WTC11 (cell line): ENCODE measurements around the gene GALNTL6. TPM values are rescaled to one million over a fixed set of nuclear protein-coding genes. Genes with fewer than 3 reads are reported as not detected.

ENCODE experiments used
- ATAC-seq: fragments of 200-7000 bp; cut with Tn5 transposase; 2 replicates; pipeline ENCODE4 v1.10.0; 2021; ENCODE audit warnings: mild to moderate bottlenecking, moderate library complexity
- CTCF ChIA-PET: fragments of 300-600 bp; sonication (Branson Sonifier 250); formaldehyde crosslinking; loops from one replicate; lab custom pipeline; 2021; ENCODE audit warnings: antibody characterized with exemption; lab: Charles Lee
- POLR2A ChIA-PET: fragments of 350-600 bp; sonication (Branson Sonifier 250); formaldehyde crosslinking; loops from one replicate; lab custom pipeline; 2021; ENCODE audit warnings: antibody characterized with exemption; lab: Charles Lee
- DNase-seq: peaks from one replicate; pipeline ENCODE4 v3.0.0; 2021; ENCODE audit warnings: low spot score
- H3K27ac Mint-ChIP-seq: 2 replicates; pipeline ENCODE4 v1.8.0; 2021; ENCODE audit warnings: mixed read lengths
- H3K27me3 Mint-ChIP-seq: 2 replicates; pipeline ENCODE4 v1.8.0; 2021; ENCODE audit warnings: low read depth, mild to moderate bottlenecking, moderate library complexity, mixed read lengths
- H3K36me3 Mint-ChIP-seq: 2 replicates; pipeline ENCODE4 v1.8.0; 2021; ENCODE audit warnings: mixed read lengths
- H3K4me1 Mint-ChIP-seq: 2 replicates; pipeline ENCODE4 v1.8.0; 2022; ENCODE audit warnings: mixed read lengths
- H3K4me3 Mint-ChIP-seq: 2 replicates; pipeline ENCODE4 v1.8.0; 2021; ENCODE audit warnings: mild to moderate bottlenecking, moderate library complexity, mixed read lengths
- H3K9me3 Mint-ChIP-seq: 2 replicates; pipeline ENCODE4 v1.8.0; 2021; ENCODE audit warnings: mixed read lengths
- AFF4 ChIP-seq: sonication (generic); formaldehyde crosslinking; IDR thresholded peaks from 2 replicates; pipeline ENCODE4 v1.8.1; 2023; ENCODE audit warnings: mild to moderate bottlenecking, missing genetic modification reagents, borderline replicate concordance
- CBFB ChIP-seq: sonication (generic); formaldehyde crosslinking; IDR thresholded peaks from 2 replicates; pipeline ENCODE4 v1.8.1; 2022; ENCODE audit warnings: mild to moderate bottlenecking, low read depth, missing genetic modification reagents
- CREB1 ChIP-seq: sonication (generic); formaldehyde crosslinking; IDR thresholded peaks from 2 replicates; pipeline ENCODE4 v1.8.0; 2023; ENCODE audit warnings: mild to moderate bottlenecking, missing genetic modification reagents
- CTCF ChIP-seq: fragments of 200-600 bp; IDR thresholded peaks from 2 replicates; pipeline ENCODE4 v1.8.0; 2022; ENCODE audit warnings: antibody characterized with exemption
- E2F4 ChIP-seq: sonication (generic); formaldehyde crosslinking; IDR thresholded peaks from 2 replicates; pipeline ENCODE4 v1.8.1; 2022; ENCODE audit warnings: low read depth, mild to moderate bottlenecking, moderate library complexity, missing genetic modification reagents, borderline replicate concordance
- FOXJ3 ChIP-seq: sonication (generic); formaldehyde crosslinking; IDR thresholded peaks from 2 replicates; pipeline ENCODE4 v1.9.0; 2021; ENCODE audit warnings: missing genetic modification reagents, mild to moderate bottlenecking, borderline replicate concordance
- GTF2I ChIP-seq: fragments of 250-450 bp; sonication (Bioruptor Pico); conservative IDR thresholded peaks from 2 replicates; pipeline ENCODE4 v1.4.0; 2021; ENCODE audit warnings: mild to moderate bottlenecking
- JUN ChIP-seq: sonication (generic); formaldehyde crosslinking; IDR thresholded peaks from 2 replicates; pipeline ENCODE4 v1.8.0; 2023; ENCODE audit warnings: mild to moderate bottlenecking, missing genetic modification reagents
- MXD4 ChIP-seq: fragments of 250-450 bp; sonication (Bioruptor Pico); IDR thresholded peaks from 2 replicates; pipeline ENCODE4 v1.8.0; 2021; ENCODE audit warnings: mild to moderate bottlenecking, moderate library complexity, borderline replicate concordance
- MYBL2 ChIP-seq: sonication (generic); formaldehyde crosslinking; IDR thresholded peaks from 2 replicates; pipeline ENCODE4 v1.8.1; 2023; ENCODE audit warnings: mild to moderate bottlenecking, moderate library complexity, missing genetic modification reagents
- NFATC4 ChIP-seq: fragments of 250-450 bp; sonication (Bioruptor Pico); IDR thresholded peaks from 2 replicates; pipeline ENCODE4 v1.9.0; 2021; ENCODE audit warnings: mild to moderate bottlenecking
- NFE2L1 ChIP-seq: sonication (generic); formaldehyde crosslinking; IDR thresholded peaks from 2 replicates; pipeline ENCODE4 v1.8.1; 2023; ENCODE audit warnings: missing genetic modification reagents
- NR3C1 ChIP-seq: sonication (generic); formaldehyde crosslinking; conservative IDR thresholded peaks from 2 replicates; pipeline ENCODE4 v1.8.1; 2023; ENCODE audit warnings: low read depth, mild to moderate bottlenecking, missing genetic modification reagents
- PRRX2 ChIP-seq: fragments of 250-450 bp; sonication (Bioruptor Pico); IDR thresholded peaks from 2 replicates; pipeline ENCODE4 v1.8.0; 2021; ENCODE audit warnings: mild to moderate bottlenecking
- ZMAT4 ChIP-seq: fragments of 250-450 bp; sonication (Bioruptor Pico); IDR thresholded peaks from 2 replicates; pipeline ENCODE4 v1.9.0; 2021; ENCODE audit warnings: mild to moderate bottlenecking
- ZNF281 ChIP-seq: sonication (generic); formaldehyde crosslinking; IDR thresholded peaks from 2 replicates; pipeline ENCODE4 v1.8.0; 2023; ENCODE audit warnings: mild to moderate bottlenecking, missing genetic modification reagents
- total RNA-seq: library from RNA; stranded (reverse); gene quantifications from 3 replicates; pipeline ENCODE4 v1.2.3, GENCODE V29; 2021
- TF ChIP-seq, protein P1 (sequence below): sonication (generic); formaldehyde crosslinking; conservative IDR thresholded peaks from 2 replicates; pipeline ENCODE4 v1.8.1; 2022; ENCODE audit warnings: mild to moderate bottlenecking, missing genetic modification reagents
- TF ChIP-seq, protein P2 (sequence below): sonication (generic); formaldehyde crosslinking; IDR thresholded peaks from 2 replicates; pipeline ENCODE4 v1.8.0; 2022; ENCODE audit warnings: mild to moderate bottlenecking, missing genetic modification reagents
- TF ChIP-seq, protein P3 (sequence below): sonication (generic); formaldehyde crosslinking; IDR thresholded peaks from 2 replicates; pipeline ENCODE4 v1.8.1; 2023; ENCODE audit warnings: mild to moderate bottlenecking, moderate library complexity, missing genetic modification reagents

Gene GALNTL6
- total RNA-seq, 1 experiment from 2014 or later: 0.24 TPM

- H3K4me3 Mint-ChIP-seq: no peak overlapping the region
- 0 out of 2 replicates have a peak, but pooled peaks cover 3% of the 10 kb centered on the region for H3K36me3 Mint-ChIP-seq
- POLR2A ChIA-PET: no interaction called here
- H3K27ac Mint-ChIP-seq: no peak overlapping the region
- DNase-seq (no peak), ATAC-seq (no peak)
- peaks cover 19% of the 10 kb centered on the region for H3K9me3 Mint-ChIP-seq
- TF ChIP-seq CBFB (CRISPR knock-in tag) (no peak), NFATC4 (CRISPR knock-in tag) (no peak), GTF2I (no peak), CTCF (no peak), AFF4 (CRISPR knock-in tag) (no peak), E2F4 (CRISPR knock-in tag) (no peak), CREB1 (CRISPR knock-in tag) (no peak), ZMAT4 (CRISPR knock-in tag) (no peak), PRRX2 (CRISPR knock-in tag) (no peak)
- TF ChIP-seq, protein P1, sequence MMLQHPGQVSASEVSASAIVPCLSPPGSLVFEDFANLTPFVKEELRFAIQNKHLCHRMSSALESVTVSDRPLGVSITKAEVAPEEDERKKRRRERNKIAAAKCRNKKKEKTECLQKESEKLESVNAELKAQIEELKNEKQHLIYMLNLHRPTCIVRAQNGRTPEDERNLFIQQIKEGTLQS (CRISPR knock-in tag): no peak
- TF ChIP-seq, protein P2, sequence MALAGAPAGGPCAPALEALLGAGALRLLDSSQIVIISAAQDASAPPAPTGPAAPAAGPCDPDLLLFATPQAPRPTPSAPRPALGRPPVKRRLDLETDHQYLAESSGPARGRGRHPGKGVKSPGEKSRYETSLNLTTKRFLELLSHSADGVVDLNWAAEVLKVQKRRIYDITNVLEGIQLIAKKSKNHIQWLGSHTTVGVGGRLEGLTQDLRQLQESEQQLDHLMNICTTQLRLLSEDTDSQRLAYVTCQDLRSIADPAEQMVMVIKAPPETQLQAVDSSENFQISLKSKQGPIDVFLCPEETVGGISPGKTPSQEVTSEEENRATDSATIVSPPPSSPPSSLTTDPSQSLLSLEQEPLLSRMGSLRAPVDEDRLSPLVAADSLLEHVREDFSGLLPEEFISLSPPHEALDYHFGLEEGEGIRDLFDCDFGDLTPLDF: no peak
- peaks cover 26% of the 10 kb centered on the region for H3K4me1 Mint-ChIP-seq
- CTCF ChIA-PET: no interaction called here
- no peaks in the 10 kb centered on the region for H3K27me3 Mint-ChIP-seq
Measured at GRCh38 chr4:171928336-171928735, 115.1 kb downstream of the GALNTL6 start.

GRCh38 chr4:171929477-171929876, 116.3 kb downstream of the GALNTL6 start:
- CTCF ChIA-PET: no interaction called here

More at GRCh38 chr4:171929477-171929876, 116.3 kb downstream of the GALNTL6 start:
- no peak for TF ChIP-seq NFE2L1
- TF ChIP-seq JUN (CRISPR knock-in tag): no peak
- TF ChIP-seq, protein P3, sequence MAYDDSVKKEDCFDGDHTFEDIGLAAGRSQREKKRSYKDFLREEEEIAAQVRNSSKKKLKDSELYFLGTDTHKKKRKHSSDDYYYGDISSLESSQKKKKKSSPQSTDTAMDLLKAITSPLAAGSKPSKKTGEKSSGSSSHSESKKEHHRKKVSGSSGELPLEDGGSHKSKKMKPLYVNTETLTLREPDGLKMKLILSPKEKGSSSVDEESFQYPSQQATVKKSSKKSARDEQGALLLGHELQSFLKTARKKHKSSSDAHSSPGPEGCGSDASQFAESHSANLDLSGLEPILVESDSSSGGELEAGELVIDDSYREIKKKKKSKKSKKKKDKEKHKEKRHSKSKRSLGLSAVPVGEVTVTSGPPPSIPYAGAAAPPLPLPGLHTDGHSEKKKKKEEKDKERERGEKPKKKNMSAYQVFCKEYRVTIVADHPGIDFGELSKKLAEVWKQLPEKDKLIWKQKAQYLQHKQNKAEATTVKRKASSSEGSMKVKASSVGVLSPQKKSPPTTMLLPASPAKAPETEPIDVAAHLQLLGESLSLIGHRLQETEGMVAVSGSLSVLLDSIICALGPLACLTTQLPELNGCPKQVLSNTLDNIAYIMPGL (CRISPR knock-in tag): no peak
- TF ChIP-seq MXD4: no peak
- TF ChIP-seq NR3C1 (CRISPR knock-in tag): no peak
- TF ChIP-seq ZNF281 (CRISPR knock-in tag): no peak
- TF ChIP-seq MYBL2 (CRISPR knock-in tag): no peak
- no peak for TF ChIP-seq FOXJ3 (CRISPR knock-in tag)
- DNase-seq: no peak
- no peaks in the 10 kb centered on the region for H3K27me3 Mint-ChIP-seq
- H3K27ac Mint-ChIP-seq: no peak overlapping the region
- peaks cover 19% of the 10 kb centered on the region for H3K9me3 Mint-ChIP-seq
- ATAC-seq: no peak
- no peak overlapping the region for H3K4me3 Mint-ChIP-seq
- H3K36me3 Mint-ChIP-seq: 0 out of 2 replicates have a peak, but pooled peaks cover 3% of the 10 kb centered on the region
- POLR2A ChIA-PET: no interaction called here
- H3K4me1 Mint-ChIP-seq: peaks cover 21% of the 10 kb centered on the region
